DMS53 treated with DMSO at 0.1 percent for 48 hours (cell line): ENCODE measurements around the gene CEMP1.

Source experiments
- DNase-seq: peaks from one replicate; lab custom pipeline; 2025; ENCODE audit not compliant: unreplicated experiment; lab: John Stamatoyannopoulos, UW

The CEMP1 gene

GRCh38 chr16:2520784-2521531, 10.2 kb downstream of the CEMP1 start:
- DNase-seq: no peak

GRCh38 chr16:2520097-2520783, 11.0 kb downstream of the CEMP1 start, which contains the start of gene AMDHD2:
AMDHD2 (plus strand) TSS chr16:2520371; CDS start chr16:2520459, 88 bp downstream.
- peak; percentile 61 for DNase-seq

GRCh38 chr16:2519711-2520080, 11.5 kb downstream of the CEMP1 start:
- DNase-seq: no peak

DNA sequence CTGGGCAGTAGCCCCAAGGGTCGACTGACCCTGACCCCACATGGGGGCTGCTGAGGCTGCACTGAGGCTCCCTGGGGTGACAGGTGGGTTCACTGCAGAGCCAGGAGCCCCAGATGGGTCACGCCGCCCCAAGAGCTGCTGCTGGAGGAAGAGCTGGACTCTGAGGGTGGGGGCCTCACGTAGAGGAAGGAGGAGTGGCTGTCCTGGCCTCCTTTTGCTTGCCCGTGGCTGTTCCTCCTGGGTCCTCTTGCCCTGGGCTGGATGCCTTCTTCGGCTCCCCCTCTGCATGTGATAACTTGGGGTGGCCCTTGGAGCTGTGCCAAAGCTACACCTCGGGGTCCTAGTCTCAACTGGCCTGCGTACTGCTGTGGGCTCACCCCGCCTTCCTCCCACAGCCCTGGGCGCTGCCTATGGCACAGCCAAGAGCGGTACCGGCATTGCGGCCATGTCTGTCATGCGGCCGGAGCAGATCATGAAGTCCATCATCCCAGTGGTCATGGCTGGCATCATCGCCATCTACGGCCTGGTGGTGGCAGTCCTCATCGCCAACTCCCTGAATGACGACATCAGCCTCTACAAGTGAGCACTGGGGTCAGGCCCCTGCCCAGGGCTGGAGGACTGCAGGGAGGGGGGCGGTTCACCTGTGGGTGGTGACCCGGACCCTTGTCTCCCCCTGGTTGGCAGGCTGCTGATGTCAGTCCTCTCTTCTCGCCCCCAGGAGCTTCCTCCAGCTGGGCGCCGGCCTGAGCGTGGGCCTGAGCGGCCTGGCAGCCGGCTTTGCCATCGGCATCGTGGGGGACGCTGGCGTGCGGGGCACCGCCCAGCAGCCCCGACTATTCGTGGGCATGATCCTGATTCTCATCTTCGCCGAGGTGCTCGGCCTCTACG, 12.1 kb downstream of the CEMP1 start:
- no peak for DNase-seq

GRCh38 chr16:2517954-2518605, 13.1 kb downstream of the CEMP1 start:
- no peak for DNase-seq

GRCh38 chr16:2516391-2517240, 14.6 kb downstream of the CEMP1 start:
- DNase-seq: no peak

DNA sequence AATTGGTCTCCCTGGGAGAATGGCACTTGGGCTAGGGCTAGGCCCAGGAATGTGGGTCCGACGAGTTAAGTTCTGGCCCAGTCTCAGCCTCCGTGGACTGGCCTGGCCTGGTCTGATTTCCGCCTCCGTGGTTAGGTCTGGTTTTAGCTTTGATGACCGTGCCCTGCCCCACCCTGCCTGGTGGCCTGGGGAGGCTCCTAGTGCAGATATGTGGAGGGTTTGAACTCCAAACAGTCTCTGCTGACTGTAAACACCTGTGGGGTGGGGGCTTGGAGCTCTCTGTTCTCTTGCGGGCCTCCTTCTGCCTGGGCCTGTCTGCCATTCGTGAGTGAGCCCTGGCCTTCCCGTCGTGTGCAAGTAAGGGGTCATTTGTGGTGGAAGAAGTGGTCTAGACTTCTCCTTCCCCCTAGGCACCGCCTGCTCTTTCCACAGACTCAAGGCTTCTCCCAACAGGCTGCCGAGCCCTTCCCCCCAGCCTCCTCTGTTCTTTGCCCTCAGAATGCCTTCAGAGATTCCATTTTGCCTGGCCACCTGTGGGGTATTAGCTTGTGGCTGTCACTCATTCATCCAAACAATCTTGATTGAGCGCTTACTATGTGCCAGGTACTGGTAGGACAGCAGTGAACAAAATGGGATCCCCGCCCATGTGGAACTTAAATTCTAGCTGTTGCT, 15.9 kb downstream of the CEMP1 start:
- no peak for DNase-seq

- no peak for DNase-seq
Observed at GRCh38 chr16:2514333-2515179, 16.7 kb downstream of the CEMP1 start.

DNA sequence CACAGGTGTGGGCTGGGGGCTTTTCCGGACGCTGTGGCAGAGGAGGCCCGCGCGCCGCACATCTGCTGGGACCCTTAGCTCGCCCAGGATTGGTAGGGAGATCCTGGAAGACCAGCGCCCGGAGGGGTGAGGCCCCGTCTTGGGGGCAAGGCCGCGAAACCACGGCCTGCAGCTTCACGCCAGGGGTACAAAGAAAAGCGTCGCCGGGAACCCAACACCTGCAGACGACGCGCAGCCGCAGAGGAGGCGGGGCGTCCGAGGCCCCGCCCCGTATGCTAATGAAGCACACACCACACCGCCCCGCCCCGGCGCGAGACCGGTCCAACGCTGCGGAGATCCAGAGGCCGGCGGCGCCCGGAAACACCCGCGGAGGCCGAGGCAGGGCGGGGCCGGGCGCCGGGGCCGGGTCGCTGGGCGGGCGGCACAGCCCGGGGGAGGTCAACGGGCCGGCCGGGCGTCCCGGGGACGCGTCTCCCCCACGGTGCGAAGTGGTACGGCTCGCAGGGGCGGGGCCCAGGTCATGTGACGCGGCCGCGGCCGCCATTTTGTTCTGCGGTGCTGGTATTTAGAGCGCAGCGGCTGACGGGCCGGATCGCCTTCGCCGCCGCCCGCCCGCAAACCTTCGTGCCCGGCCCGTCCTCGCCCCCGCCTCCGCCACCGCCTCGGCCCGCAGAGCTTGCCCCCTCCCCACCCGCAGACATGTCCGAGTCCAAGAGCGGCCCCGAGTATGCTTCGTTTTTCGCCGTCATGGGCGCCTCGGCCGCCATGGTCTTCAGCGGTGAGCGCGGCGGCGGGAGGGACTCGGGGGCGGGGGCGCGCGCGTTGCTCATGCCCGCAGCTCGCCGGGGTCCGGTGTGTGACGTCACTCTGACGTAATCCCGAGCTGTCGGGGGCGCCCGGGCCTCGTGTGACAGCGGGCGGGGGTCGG, 17.5 kb downstream of the CEMP1 start, which contains the start of gene ATP6V0C:
Gene ATP6V0C (plus strand): TSS at position 548 of the 928 bp plus-strand sequence. CDS start 152 bp downstream, at position 700.
- DNase-seq: peak; percentile 69

DNA sequence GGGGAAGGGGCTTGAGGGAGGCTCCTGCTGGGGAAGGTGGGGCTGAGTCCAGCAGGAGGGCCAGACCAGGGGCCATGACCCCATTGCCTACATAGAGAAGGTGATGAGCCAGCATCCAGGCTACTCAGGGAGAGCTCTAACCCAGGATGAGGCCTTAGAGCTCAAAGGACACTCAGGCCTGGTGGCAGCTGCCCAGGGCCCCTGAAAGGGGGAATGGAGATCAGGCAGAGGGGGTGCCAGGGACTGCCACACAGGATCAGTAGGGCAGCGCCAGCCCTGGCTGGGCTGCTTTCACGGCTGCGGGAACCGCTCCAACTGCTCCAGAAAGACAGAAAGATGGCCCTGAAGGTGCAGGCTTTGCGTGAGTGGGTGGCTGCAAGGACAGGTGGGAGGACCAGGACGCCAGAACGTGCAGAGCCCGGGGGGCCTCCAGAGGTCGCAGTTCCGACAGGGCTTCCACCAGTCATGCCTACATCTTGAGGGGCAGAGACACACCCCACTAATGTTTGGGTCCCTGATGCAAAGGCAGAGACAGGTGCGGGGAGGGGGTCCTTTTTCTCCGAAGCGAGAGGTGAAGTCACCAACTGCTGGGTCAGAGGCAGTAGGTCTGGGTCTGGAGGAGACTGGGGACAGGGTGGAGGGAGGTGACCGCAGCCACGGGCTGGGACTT, 18.3 kb downstream of the CEMP1 start:
- DNase-seq: no peak

GRCh38 chr16:2511996-2512734, 19.0 kb downstream of the CEMP1 start:
- DNase-seq: no peak

DNA sequence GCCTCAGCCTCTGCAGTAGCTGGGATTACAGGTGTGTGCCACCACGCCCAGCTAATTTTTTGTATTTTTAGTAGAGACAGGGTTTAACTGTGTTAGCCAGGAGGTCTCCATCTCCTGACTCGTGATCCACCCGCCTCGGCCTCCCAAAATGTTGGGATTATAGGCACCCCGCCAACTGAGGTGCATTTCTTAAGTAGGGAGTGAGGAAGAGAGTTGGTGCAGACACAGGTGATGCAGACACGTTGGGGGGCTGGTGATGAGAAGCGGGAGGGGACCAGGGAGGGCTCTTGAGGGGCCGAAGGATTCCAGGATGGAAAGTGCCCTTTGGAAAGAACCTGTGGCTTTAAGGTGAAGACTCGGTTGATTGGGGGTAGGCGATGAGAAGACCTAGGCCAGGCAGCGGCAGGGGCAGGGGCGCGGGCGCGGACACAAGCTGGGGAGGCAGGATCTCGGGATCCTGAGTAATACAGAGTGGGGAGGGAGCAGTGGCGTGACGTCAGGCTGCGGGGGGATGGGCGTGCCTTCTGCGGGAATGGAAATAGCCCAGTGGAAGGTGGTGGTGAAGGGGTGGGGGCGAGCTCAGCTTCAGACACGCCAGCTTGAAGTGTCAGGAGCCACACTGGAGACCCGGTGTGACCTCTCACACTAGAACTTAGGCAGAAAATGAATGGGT, 19.9 kb downstream of the CEMP1 start:
- DNase-seq: no peak

- DNase-seq: no peak
Observed at GRCh38 chr16:2508722-2509400, 22.3 kb downstream of the CEMP1 start.

DNA sequence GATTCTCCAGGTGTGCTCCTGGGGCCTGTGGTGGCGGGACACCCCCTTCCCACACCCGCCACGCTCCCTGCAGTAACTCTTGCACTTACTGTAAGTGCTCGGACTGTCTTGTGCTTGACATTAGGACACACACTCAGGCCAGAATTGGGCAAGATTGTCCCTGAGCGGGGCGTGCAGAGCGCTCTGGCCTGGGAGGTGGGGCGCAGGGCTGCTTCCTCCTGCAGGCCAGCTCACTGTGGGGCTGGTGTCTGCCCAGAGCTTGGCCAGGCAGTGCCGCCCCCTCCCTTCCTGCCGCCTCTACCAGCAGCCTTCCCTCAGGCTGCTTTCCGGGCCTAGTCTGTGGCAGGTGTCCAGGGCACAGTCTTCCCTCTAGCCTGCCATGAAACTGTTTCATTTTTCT, 23.5 kb downstream of the CEMP1 start:
- DNase-seq: no peak

GRCh38 chr16:2507052-2507659, 24.1 kb downstream of the CEMP1 start:
- DNase-seq: no peak
